ENCODE data around the gene ACTR5. TPM values are rescaled to one million over a fixed set of nuclear protein-coding genes. Genes with fewer than 3 reads are reported as not detected.

Gene ACTR5
- total RNA-seq = 14.9 and 15.2 TPM in 2 replicates

- Mint-ChIP-seq H3K27me3 (ENCODE audit: insufficient read depth) (peaks cover 8% of the 10 kb centered on the region), H3K4me3 (peak within 1 kb of the TSS; percentile 94), H3K9me3 (no peaks in the 10 kb centered on the region), H3K27ac (peak within 1 kb of the TSS; percentile 98), H3K4me1 (ENCODE audit: low read depth) (peaks cover 37% of the 10 kb centered on the region), H3K36me3 (ENCODE audit: low read depth) (peaks cover 19% of the 10 kb centered on the region)
- peak; percentile 94 for DNase-seq (ENCODE audit: low spot score)
- intact Hi-C loops (cut with micrococcal nuclease) = loop anchor here (1.0 to 2.0 kb wide), 8 partner anchors 17 to 214 kb away; partner anchors contain the start of genes DHX35, FAM83D and PPP1R16B
Measured at GRCh38 chr20:38748097-38748860, at the start of gene ACTR5. Gene ACTR5 (plus strand): TSS chr20:38748460. CDS start chr20:38748479, 19 bp downstream.

DNA sequence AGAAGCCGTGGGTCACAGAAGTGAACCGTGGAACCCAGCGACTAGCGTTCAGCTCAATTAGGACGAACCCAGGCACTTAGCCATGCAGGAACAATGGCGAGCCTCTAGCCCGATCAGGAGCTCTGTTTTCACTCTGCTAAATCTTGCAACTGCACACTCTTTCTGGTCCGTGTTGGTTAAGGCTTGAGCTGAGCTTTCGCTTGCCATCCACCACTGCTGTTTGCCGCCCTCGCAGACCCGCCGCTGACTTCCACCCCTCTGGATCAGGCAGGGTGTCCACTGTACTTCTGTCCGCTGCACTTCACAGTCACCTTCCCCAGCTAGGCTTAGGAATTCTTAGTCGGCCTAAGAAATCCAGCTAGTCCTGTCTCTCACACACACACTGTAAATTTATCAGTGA, 49.7 kb upstream of the ACTR5 start:
- H3K36me3 Mint-ChIP-seq (ENCODE audit: low read depth) = no peaks in the 10 kb centered on the region
- DNase-seq (ENCODE audit: low spot score) = no peak
- no peak overlapping the region for H3K4me3 Mint-ChIP-seq
- H3K27ac Mint-ChIP-seq = no peak overlapping the region
- H3K27me3 Mint-ChIP-seq (ENCODE audit: insufficient read depth) = peaks cover 6% of the 10 kb centered on the region
- intact Hi-C loops (cut with micrococcal nuclease) = no loop called here
- no peaks in the 10 kb centered on the region for H3K4me1 Mint-ChIP-seq (ENCODE audit: low read depth)
- no peaks in the 10 kb centered on the region for H3K9me3 Mint-ChIP-seq

DNA sequence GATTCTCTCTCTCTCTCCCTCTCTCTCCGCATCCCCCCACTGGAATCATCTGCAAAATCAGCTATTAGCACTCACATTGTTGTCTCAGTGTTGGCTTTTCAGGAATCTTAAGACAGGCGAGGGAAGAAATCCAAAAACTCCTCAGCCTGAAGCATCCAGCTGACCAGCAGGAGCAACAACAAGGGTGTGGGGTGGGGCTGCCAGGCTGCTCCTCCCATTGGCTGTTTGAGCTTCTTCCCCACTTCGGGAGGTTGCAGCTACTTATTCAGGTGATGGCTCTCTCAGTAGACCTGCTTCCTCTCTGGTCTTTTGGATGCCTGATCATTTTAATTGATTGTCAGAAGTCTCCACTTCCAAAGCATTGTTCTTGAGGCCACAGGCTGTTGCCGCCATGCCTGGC, 48.1 kb upstream of the ACTR5 start:
- peaks cover 10% of the 10 kb centered on the region for H3K27me3 Mint-ChIP-seq (ENCODE audit: insufficient read depth)
- no peak overlapping the region for H3K27ac Mint-ChIP-seq
- intact Hi-C loops (cut with micrococcal nuclease) = no loop called here
- no peaks in the 10 kb centered on the region for H3K9me3 Mint-ChIP-seq
- no peak overlapping the region for H3K4me3 Mint-ChIP-seq
- DNase-seq (ENCODE audit: low spot score) = no peak
- H3K4me1 Mint-ChIP-seq (ENCODE audit: low read depth) = no peaks in the 10 kb centered on the region
- H3K36me3 Mint-ChIP-seq (ENCODE audit: low read depth) = no peaks in the 10 kb centered on the region

- Mint-ChIP-seq H3K27me3 (ENCODE audit: insufficient read depth) (peaks cover 8% of the 10 kb centered on the region), H3K36me3 (ENCODE audit: low read depth) (no peaks in the 10 kb centered on the region), H3K4me3 (no peak overlapping the region), H3K27ac (no peak overlapping the region), H3K4me1 (ENCODE audit: low read depth) (no peaks in the 10 kb centered on the region), H3K9me3 (no peaks in the 10 kb centered on the region)
- intact Hi-C loops (cut with micrococcal nuclease) = no loop called here
- DNase-seq (ENCODE audit: low spot score) = no peak
Measured at GRCh38 chr20:38700926-38701325, 47.3 kb upstream of the ACTR5 start.

DNA sequence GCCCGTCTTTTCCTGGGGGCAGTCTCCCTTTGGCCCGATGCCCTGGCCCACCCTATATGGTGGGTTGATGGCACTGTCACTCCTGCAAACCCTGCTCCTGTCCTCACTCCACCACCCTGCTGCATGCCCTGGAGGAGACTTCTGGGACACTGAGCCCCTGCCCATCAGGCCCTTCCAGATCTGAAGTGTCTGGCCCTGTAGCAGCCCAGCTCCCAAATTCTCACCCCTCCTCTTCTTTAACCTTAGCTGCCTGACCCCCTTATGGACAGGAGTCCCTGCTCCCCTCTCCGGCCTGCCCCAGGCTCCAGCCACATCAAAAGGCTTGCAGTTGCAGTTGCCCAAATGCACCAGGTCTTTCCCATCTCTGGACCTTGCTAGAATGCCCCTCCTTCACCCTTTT, 44.7 kb upstream of the ACTR5 start:
- no peak overlapping the region for H3K27ac Mint-ChIP-seq
- no peak overlapping the region for H3K4me3 Mint-ChIP-seq
- no peaks in the 10 kb centered on the region for H3K36me3 Mint-ChIP-seq (ENCODE audit: low read depth)
- peaks cover 21% of the 10 kb centered on the region for H3K27me3 Mint-ChIP-seq (ENCODE audit: insufficient read depth)
- no peak for DNase-seq (ENCODE audit: low spot score)
- intact Hi-C loops (cut with micrococcal nuclease) = no loop called here
- H3K9me3 Mint-ChIP-seq = no peaks in the 10 kb centered on the region
- H3K4me1 Mint-ChIP-seq (ENCODE audit: low read depth) = no peaks in the 10 kb centered on the region

DNA sequence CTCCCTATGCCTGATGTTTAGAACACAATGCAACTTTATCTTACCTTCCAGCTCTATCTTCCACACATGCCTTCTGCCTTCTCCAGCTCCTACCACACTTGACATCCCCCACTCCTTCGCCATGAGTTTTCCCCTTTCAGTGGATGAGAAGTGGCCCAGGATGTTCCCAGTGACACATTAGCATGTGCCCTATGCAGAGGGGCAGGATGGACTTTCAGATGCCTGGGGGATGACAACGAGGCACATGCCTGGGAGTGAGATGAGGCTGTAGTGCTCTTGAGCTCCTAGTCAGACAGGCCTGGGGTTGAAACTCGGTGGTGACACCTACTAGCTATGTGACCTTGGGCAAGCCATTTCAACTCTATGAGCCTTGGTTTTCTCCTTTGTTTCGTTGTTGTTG, 44.1 kb upstream of the ACTR5 start:
- H3K36me3 Mint-ChIP-seq (ENCODE audit: low read depth) = no peaks in the 10 kb centered on the region
- peaks cover 25% of the 10 kb centered on the region for H3K27me3 Mint-ChIP-seq (ENCODE audit: insufficient read depth)
- no peaks in the 10 kb centered on the region for H3K9me3 Mint-ChIP-seq
- DNase-seq (ENCODE audit: low spot score) = no peak
- H3K4me3 Mint-ChIP-seq = no peak overlapping the region
- H3K4me1 Mint-ChIP-seq (ENCODE audit: low read depth) = no peaks in the 10 kb centered on the region
- no peak overlapping the region for H3K27ac Mint-ChIP-seq
- intact Hi-C loops (cut with micrococcal nuclease) = no loop called here

- intact Hi-C loops (cut with micrococcal nuclease) = no loop called here
- DNase-seq (ENCODE audit: low spot score) = no peak
- Mint-ChIP-seq H3K36me3 (ENCODE audit: low read depth) (no peaks in the 10 kb centered on the region), H3K4me3 (no peak overlapping the region), H3K4me1 (ENCODE audit: low read depth) (no peaks in the 10 kb centered on the region), H3K27me3 (ENCODE audit: insufficient read depth) (peaks cover 28% of the 10 kb centered on the region), H3K27ac (no peak overlapping the region), H3K9me3 (no peaks in the 10 kb centered on the region)
Measured at GRCh38 chr20:38706509-38706908, 41.8 kb upstream of the ACTR5 start.

- intact Hi-C loops (cut with micrococcal nuclease) = no loop called here
- no peaks in the 10 kb centered on the region for H3K9me3 Mint-ChIP-seq
- DNase-seq (ENCODE audit: low spot score) = no peak
- H3K36me3 Mint-ChIP-seq (ENCODE audit: low read depth) = no peaks in the 10 kb centered on the region
- peaks cover 25% of the 10 kb centered on the region for H3K27me3 Mint-ChIP-seq (ENCODE audit: insufficient read depth)
- H3K4me1 Mint-ChIP-seq (ENCODE audit: low read depth) = no peaks in the 10 kb centered on the region
- H3K4me3 Mint-ChIP-seq = no peak overlapping the region
- H3K27ac Mint-ChIP-seq = no peak overlapping the region
Measured at GRCh38 chr20:38714308-38714707, 34.0 kb upstream of the ACTR5 start.

- no peak overlapping the region for H3K27ac Mint-ChIP-seq
- intact Hi-C loops (cut with micrococcal nuclease) = no loop called here
- H3K4me1 Mint-ChIP-seq (ENCODE audit: low read depth) = no peaks in the 10 kb centered on the region
- H3K27me3 Mint-ChIP-seq (ENCODE audit: insufficient read depth) = peaks cover 34% of the 10 kb centered on the region
- DNase-seq (ENCODE audit: low spot score) = no peak
- H3K36me3 Mint-ChIP-seq (ENCODE audit: low read depth) = no peaks in the 10 kb centered on the region
- H3K4me3 Mint-ChIP-seq = no peak overlapping the region
- H3K9me3 Mint-ChIP-seq = no peaks in the 10 kb centered on the region
Measured at GRCh38 chr20:38715646-38716045, 32.6 kb upstream of the ACTR5 start.

DNA sequence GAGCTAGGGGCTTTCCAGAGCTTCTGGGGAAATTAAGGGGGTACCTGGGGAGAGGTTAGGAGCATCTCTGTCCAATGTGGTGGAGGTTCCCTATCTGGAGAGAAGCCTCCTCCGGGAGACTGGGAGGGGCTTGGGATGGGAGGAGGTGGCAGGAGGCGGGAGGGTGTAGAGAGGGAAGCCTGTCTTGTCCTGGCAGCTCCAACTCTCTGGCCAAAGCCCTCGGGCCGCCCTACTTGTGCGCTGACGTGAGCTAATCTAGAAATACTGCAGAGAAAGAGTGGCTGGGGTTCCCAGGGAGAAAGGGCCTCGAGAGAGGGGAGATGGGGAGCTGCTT, 25.6 kb upstream of the ACTR5 start:
- Mint-ChIP-seq H3K4me1 (ENCODE audit: low read depth) (peaks cover 29% of the 10 kb centered on the region), H3K27me3 (ENCODE audit: insufficient read depth) (peaks cover 80% of the 10 kb centered on the region), H3K4me3 (no peak overlapping the region), H3K9me3 (no peaks in the 10 kb centered on the region), H3K36me3 (ENCODE audit: low read depth) (peaks cover 6% of the 10 kb centered on the region), H3K27ac (peak overlapping the region; percentile 38)
- intact Hi-C loops (cut with micrococcal nuclease) = no loop called here
- no peak for DNase-seq (ENCODE audit: low spot score)

DNA sequence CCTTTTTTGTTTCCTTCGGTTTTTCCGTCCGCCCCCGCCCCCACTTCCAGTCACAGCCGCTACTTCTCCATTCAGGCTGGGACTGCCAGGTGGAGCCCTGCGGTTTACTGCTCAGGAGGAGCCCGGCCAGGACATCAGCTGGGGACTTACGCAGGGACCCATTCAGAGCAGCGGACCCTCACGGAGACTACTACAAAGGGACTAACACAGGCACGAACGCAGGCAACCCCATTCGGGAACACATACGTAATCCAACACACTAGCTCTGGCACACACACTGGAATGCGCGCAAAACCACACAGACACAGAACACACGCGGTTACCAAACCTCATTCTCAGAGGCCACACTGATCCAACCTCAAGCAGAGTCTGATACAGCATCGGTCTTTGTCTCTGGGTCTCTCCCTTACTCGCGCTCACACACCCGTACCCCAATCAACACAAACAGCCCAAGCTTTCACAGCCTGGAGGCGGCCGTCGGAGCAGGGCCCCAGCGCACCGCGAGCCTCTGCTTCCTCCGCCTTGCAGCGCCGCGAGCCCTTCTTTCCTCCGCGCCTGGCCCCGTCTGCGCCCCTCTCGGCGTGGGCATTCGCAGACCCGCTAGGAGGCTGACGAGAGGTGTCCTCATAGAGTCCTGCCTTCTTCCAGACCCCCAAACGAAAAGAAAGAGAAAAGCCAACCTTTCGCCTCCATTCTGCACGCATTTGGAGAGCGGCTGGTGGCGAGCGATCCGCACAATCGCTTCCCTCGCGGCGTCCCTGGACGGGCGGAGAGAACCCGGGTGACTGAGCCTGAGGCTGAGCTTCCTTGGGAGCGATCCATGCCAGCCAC, 25.0 kb upstream of the ACTR5 start:
- no peak for DNase-seq (ENCODE audit: low spot score)
- Mint-ChIP-seq H3K36me3 (ENCODE audit: low read depth) (peaks cover 6% of the 10 kb centered on the region), H3K4me3 (no peak overlapping the region), H3K27ac (peak overlapping the region; percentile 59), H3K27me3 (ENCODE audit: insufficient read depth) (peaks cover 82% of the 10 kb centered on the region), H3K4me1 (ENCODE audit: low read depth) (peaks cover 35% of the 10 kb centered on the region), H3K9me3 (peaks cover 3% of the 10 kb centered on the region)
- intact Hi-C loops (cut with micrococcal nuclease) = no loop called here

GRCh38 chr20:38723848-38724625, 24.2 kb upstream of the ACTR5 start, which contains the start of gene SLC32A1:
Gene SLC32A1 (plus strand): TSS chr20:38724486. CDS start chr20:38724725, 239 bp downstream.
- Mint-ChIP-seq H3K9me3 (peaks cover 6% of the 10 kb centered on the region), H3K4me3 (no peak within 1 kb of the TSS), H3K27ac (peak within 1 kb of the TSS; percentile 87), H3K4me1 (ENCODE audit: low read depth) (peaks cover 38% of the 10 kb centered on the region), H3K27me3 (ENCODE audit: insufficient read depth) (peaks cover 85% of the 10 kb centered on the region), H3K36me3 (ENCODE audit: low read depth) (peaks cover 6% of the 10 kb centered on the region)
- no peak for DNase-seq (ENCODE audit: low spot score)
- intact Hi-C loops (cut with micrococcal nuclease) = no loop called here

Measured in activated T-helper 1 cell treated with anti-CD3 and anti-CD28 coated beads, Interleukin-12 subunit alpha, Interleukin-12 subunit beta, Interleukin-2, Interleukin-4 antibody, amounts not matched to agents 30 ng/mL and 10 ng/mL and 1 ng/mL, durations not matched to agents 14 hours and 24 hours and 36 hours (primary cell).